Measurements from ENCODE around the gene COL5A3.
A peak's percentile ranks its signal among the peaks of the same experiment; 100 is the strongest.
"Not testable (repeated sequence)": the region's sequence is repeated elsewhere in the genome, so short reads cannot be mapped to it uniquely, and the experiment has no call there.

COL5A3 gene

GRCh38 chr19:10010247-10010691 lies at the start of gene COL5A3:
COL5A3 (minus strand) TSS chr19:10010504; CDS start chr19:10010385, 119 bp downstream.
- TF ChIP-seq POLR2A (IDR thresholded peaks at IDR 0.05; ENCODE audit: low read length) (no peak), GATA1 (IDR thresholded peaks at IDR 0.05; ENCODE audit: low read depth, low read length) (no peak)
- no peak for DNase-seq

DNA sequence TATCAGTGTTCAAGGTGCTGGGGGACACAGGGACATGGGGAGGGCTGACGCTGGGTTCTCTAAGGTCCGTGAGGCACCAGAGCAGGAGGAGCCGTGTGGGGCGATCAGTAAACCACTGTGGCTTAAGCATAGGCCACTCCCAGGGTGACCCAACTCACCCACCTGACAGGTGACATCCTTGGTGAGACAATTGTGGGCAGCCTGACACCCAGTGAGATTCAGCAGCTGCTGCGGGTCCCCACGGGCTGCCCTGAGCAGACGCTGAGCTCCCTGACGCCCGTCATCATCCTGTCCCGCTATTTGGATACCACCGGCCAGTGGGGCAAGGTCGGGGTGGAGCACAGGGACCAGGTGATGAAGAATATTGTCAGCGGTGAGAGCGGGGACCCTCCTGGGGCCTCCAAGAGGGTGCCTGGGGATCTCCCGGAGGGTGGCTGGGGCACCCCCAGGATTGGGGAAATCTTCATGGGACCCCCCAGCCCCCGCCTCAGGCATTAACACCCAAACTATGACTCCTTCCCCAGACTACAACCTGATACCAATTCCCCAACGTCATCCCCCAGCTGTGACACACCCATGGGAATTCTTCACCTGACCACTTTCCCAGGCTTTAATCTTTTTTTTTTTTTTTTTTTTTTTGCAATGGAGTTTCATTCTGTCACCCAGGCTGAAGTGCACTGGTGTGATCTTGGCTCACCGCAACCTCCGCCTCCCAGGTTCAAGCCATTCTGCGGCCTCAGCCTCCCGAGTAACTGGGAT lies 42.5 kb upstream of the COL5A3 start:
- DNase-seq: no peak
- TF ChIP-seq GATA1 (IDR thresholded peaks at IDR 0.05; ENCODE audit: low read depth, low read length) (no peak), POLR2A (IDR thresholded peaks at IDR 0.05; ENCODE audit: low read length) (no peak)

DNA sequence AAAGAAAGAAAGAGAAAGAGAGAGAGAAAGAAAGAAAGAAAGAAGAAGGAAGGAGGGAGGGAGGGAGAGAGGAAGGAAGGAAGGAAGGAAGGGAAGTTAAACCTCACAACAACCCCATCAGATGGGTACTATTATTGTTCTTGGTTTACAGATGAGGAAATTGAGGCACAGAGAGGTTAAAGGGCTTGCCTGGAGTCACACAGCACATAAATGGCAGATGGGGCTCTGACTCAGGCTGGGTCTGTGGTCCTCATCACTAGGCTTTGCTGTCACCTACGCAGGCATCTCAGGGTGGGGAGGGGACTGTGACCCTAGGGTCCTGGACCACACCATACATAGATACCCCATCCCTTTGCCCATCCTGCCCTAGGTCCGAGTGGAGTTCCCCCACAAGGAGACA lies 39.3 kb upstream of the COL5A3 start:
- TF ChIP-seq POLR2A (IDR thresholded peaks at IDR 0.05; ENCODE audit: low read length): no peak
- TF ChIP-seq GATA1 (IDR thresholded peaks at IDR 0.05; ENCODE audit: low read depth, low read length): no peak
- DNase-seq: no peak

DNA sequence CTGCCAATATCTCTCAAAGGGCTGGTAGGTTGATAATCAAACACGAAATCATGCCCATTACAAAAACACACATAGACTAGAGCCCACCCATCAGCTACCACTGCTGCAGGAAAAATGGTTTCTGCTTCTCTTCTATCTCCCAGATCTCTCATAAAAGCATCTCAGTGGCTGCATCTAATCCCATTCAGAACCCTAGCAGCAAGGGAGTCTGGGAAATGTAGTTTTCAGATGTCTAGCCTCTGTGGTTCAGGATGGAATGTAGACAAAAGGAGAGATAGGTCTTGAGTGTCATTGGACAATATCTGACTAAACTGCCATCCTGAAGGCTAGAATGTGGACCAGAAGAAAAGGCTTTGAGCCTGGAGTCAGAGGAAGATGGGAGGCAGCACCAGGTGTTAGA lies 35.1 kb upstream of the COL5A3 start:
- no peak for TF ChIP-seq GATA1 (IDR thresholded peaks at IDR 0.05; ENCODE audit: low read depth, low read length)
- TF ChIP-seq POLR2A (IDR thresholded peaks at IDR 0.05; ENCODE audit: low read length): no peak
- no peak for DNase-seq

DNA sequence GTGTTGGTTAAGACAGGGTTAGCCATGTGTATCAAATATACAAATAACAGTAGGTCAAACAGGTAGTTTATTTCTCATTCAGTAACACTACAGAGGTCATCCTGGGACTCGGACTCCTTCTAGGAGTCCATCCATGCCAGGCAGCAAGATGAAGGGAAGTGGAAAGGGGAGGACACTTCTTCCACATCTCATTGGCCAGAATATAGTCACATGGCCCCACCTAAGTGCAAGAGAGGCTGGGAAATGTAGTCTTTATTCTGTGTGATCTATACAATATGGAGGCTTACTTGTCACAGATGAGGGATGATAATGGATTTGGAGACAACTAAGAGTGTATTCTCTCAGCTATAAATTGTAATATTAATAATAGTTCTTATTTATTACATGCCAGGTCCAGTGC lies 34.1 kb upstream of the COL5A3 start:
- TF ChIP-seq POLR2A (IDR thresholded peaks at IDR 0.05; ENCODE audit: low read length) (no peak), GATA1 (IDR thresholded peaks at IDR 0.05; ENCODE audit: low read depth, low read length) (no peak)
- no peak for DNase-seq

DNA sequence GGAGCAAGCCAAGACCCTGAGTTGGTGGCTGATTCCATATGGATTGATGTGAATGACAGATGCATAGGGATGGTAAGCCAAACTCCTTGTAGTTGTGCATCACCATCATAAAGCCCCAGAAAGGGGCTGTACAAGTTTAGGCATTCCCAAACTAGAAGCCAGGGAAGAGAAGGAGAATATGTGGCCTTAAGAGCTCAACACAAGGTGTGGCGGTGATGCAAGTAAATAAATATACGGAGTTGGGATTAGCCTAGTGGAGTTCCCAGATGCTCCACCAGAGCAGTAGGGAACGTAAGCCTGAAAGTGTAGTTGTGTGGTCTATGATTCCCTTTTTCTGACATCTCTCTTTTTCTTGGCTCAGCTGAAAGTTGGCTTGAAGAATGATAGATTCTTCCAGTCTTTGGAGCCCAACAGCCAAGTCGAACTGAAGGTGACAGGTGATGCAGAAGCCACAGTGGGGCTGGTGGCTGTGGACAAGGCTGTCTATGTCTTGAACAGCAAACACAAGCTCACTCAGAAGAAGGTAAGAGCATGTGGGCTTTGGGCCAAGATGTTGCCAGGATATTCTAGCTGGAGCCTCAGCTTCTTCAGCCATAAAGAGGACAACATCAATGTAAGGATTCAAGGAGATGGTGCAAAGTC lies 33.1 kb upstream of the COL5A3 start:
- TF ChIP-seq GATA1 (IDR thresholded peaks at IDR 0.05; ENCODE audit: low read depth, low read length) (no peak), POLR2A (IDR thresholded peaks at IDR 0.05; ENCODE audit: low read length) (no peak)
- no peak for DNase-seq

DNA sequence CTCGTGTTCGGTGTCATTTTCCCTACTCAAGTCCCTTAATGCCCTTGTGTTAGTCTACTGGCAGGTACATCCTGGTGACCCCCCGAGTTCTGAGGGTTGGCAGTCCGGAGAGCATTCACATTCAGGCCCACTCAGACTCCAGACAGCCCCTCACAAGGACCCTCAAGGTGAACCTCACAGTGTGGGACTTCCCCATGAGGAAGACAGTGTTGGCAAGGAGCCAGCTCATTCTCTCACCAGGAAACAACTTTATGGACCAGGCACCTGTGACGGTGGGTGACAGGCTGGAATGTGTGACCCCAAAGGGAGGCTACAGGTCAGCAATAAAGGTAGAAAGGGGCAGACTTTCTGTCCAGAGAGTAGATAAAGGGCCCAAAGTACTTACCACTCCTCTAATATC lies 27.5 kb upstream of the COL5A3 start:
- no peak for DNase-seq
- TF ChIP-seq POLR2A (IDR thresholded peaks at IDR 0.05; ENCODE audit: low read length): no peak

- no peak for TF ChIP-seq GATA1 (IDR thresholded peaks at IDR 0.05; ENCODE audit: low read depth, low read length)
- TF ChIP-seq POLR2A (IDR thresholded peaks at IDR 0.05; ENCODE audit: low read length): no peak
- no peak for DNase-seq
Observed at GRCh38 chr19:10037367-10037766, 27.1 kb upstream of the COL5A3 start.

GRCh38 chr19:10036601-10037071 lies 26.3 kb upstream of the COL5A3 start:
- no peak for DNase-seq
- no peak for TF ChIP-seq GATA1 (IDR thresholded peaks at IDR 0.05; ENCODE audit: low read depth, low read length)

DNA sequence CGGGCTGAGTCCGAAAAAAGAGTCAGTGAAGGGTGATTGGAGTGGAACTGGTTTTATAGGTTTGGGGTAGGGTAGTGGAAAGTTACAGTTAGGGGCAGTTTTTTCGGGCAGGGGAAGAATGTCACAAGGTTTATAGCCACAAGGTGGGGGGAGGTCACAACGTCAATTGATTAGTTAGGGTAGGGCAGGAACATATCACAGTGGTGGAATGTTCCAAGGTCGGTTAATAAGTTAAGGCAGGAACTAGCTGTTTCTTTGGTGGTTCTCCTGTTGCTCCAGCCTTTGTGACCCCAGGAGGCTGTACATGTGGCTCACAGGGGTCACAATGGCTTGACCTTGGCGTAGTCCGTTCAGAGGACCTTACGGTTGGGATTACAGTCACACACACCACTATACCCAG lies 23.3 kb upstream of the COL5A3 start:
- DNase-seq: no peak
- no peak for TF ChIP-seq POLR2A (IDR thresholded peaks at IDR 0.05; ENCODE audit: low read length)
- TF ChIP-seq GATA1 (IDR thresholded peaks at IDR 0.05; ENCODE audit: low read depth, low read length): no peak

- peak; percentile 87 to 93 for DNase-seq
Observed at GRCh38 chr19:10027158-10027997, 17.1 kb upstream of the COL5A3 start.

GRCh38 chr19:10026744-10027143 lies 16.4 kb upstream of the COL5A3 start:
- no peak for DNase-seq

More at GRCh38 chr19:10027158-10027997, 17.1 kb upstream of the COL5A3 start:
- TF ChIP-seq GATA1 (IDR thresholded peaks at IDR 0.05; ENCODE audit: low read depth, low read length) (no peak), POLR2A (IDR thresholded peaks at IDR 0.05; ENCODE audit: low read length) (no peak)

DNA sequence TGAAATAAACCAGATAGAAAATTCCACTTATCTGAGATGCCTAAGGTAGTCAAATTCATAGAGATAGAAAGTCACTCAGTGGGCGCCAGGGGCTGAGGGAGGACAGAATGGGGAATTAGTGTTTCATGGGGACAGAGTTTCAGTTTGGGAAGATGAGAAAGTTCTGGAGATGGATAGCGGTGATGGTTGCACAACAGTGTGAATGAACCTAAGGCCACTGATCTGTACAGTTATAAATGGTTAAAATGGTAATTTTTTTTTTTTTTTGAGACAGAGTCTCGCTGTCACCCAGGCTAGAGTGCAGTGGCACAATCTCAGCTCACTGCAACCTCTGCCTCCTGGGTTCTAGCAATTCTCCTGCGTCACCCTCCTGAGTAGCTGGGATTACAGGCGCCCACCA lies 12.8 kb upstream of the COL5A3 start:
- not testable (repeated sequence) for DNase-seq

More at GRCh38 chr19:10026744-10027143, 16.4 kb upstream of the COL5A3 start:
- no peak for TF ChIP-seq POLR2A (IDR thresholded peaks at IDR 0.05; ENCODE audit: low read length)
- no peak for TF ChIP-seq GATA1 (IDR thresholded peaks at IDR 0.05; ENCODE audit: low read depth, low read length)

DNA sequence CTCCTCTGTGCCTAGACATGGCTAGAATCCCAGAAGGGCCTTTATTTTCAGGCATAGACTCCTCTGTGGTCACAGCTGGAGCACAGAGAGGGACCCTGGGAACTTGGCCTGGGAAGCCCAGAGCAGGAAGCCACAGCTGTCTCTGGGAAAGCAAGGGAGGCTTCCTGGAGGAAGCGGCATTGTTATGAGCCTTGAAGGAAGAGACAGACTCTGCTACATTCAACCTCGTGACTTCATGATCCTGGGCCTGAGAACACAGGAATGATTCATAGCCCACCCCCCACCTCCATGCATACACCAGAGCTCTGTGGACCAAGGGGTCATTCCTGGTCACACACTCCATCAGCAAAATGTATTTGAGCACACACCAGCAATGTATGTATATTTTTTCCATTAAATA lies 11.6 kb upstream of the COL5A3 start:
- TF ChIP-seq POLR2A (IDR thresholded peaks at IDR 0.05; ENCODE audit: low read length) (no peak), GATA1 (IDR thresholded peaks at IDR 0.05; ENCODE audit: low read depth, low read length) (no peak)
- DNase-seq: no peak

Data from erythroblast (primary cell).